ENCODE results near the gene TPI1.
"Not testable (repeated sequence)": the region's sequence is repeated elsewhere in the genome, so short reads cannot be mapped to it uniquely, and the experiment has no call there.

TPI1 gene

DNA sequence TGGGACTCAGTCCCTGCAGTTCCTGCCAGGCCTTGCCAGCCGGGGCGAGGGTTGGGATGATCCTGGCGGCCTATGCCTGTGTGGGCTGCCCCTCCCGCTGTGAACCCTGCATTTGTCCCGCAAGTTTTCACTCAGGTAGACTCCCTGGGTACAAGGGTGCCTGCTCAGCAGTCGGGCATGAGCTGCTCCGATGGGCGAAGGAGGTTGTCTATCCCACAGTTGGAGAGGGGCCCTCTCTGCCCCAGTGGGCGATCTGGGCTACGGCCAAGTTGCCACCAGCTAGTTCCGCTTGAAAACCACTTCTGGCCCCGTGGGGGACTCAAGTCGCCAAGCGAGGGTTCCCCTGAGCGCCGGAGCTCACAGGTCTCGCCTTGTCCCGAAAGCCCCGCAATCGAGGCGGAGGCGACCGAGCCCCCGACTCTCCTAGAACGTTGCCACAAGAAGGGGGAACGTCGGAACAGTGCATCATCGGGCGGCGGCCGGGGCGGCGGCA is 365 bp upstream of the TPI1 start:
- Histone ChIP-seq H3K27ac (ENCODE audit: low read depth, low read length, poor library complexity, severe bottlenecking) (peak overlapping the region; percentile 70), H3K9me2 (ENCODE audit: low read depth, low read length) (no peaks in the 10 kb centered on the region), H3K4me1 (ENCODE audit: insufficient read depth, low read length, severe bottlenecking) (peaks cover 46% of the 10 kb centered on the region), H3K4me3 (ENCODE audit: low read depth, low read length, poor library complexity, severe bottlenecking) (peak overlapping the region; percentile 91), H3F3A (ENCODE audit: insufficient read depth, low read length) (peaks cover 12% of the 10 kb centered on the region), H3K79me2 (ENCODE audit: insufficient read depth, low read length) (peaks cover 8% of the 10 kb centered on the region), H3K27me3 (ENCODE audit: insufficient read depth, low read length) (no peaks in the 10 kb centered on the region), H3K36me3 (ENCODE audit: insufficient read depth, low read length) (peaks cover 82% of the 10 kb centered on the region), H2AFZ (ENCODE audit: low read length) (no peak overlapping the region), H3K9me3 (ENCODE audit: low read length) (no peaks in the 10 kb centered on the region), H3K4me2 (ENCODE audit: low read length) (peak overlapping the region; percentile 99), H3K9ac (ENCODE audit: low read length) (peak overlapping the region; percentile 60; the same call in 1 of the 2 replicates), H4K20me1 (ENCODE audit: insufficient read depth, low read length) (peaks cover 3% of the 10 kb centered on the region; the same call in 1 of the 2 replicates)
- TF ChIP-seq, protein P1, sequence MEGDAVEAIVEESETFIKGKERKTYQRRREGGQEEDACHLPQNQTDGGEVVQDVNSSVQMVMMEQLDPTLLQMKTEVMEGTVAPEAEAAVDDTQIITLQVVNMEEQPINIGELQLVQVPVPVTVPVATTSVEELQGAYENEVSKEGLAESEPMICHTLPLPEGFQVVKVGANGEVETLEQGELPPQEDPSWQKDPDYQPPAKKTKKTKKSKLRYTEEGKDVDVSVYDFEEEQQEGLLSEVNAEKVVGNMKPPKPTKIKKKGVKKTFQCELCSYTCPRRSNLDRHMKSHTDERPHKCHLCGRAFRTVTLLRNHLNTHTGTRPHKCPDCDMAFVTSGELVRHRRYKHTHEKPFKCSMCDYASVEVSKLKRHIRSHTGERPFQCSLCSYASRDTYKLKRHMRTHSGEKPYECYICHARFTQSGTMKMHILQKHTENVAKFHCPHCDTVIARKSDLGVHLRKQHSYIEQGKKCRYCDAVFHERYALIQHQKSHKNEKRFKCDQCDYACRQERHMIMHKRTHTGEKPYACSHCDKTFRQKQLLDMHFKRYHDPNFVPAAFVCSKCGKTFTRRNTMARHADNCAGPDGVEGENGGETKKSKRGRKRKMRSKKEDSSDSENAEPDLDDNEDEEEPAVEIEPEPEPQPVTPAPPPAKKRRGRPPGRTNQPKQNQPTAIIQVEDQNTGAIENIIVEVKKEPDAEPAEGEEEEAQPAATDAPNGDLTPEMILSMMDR (IDR thresholded peaks at IDR 0.05; ENCODE audit: low read length) = no peak
- TF ChIP-seq EZH2 (IDR thresholded peaks at IDR 0.05; ENCODE audit: borderline replicate concordance, low read length) = no peak

DNA sequence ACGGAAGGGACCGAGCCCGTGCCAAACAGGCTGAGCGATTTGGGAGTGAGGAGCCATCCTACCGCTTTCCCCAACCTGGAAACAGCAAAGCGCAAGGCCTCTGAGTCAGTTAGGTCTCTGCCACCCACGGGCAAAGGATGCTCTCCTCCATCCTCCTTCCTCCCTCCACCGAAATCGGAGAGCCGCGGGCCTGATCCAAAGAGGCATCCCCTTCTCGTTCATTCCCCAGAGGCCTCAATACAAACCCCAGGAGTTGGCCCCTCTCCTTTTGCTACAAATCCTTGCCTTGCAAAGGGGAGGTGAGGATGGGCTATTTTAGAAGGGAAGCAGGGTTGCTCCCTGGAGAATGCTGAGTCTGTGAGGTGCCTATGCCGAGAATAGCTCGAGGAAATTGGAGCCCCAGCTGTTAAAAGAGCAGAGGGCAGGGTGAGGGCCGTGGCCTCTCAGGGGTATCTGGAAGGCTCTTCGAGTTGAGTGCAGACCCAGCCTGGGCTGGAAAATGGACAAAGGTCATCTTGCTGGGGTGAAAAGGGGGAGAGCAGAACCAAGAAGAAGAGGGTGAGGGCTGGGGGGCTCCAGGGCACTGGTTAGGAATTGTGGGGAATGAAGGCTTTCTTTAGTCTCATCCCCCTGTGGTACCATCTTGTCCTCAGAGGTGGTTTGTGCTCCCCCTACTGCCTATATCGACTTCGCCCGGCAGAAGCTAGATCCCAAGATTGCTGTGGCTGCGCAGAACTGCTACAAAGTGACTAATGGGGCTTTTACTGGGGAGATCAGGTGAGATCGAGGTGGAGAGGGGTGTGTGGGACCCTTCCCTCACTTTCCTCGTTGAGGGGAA is 1.1 kb downstream of the TPI1 start:
- peaks cover 56% of the 10 kb centered on the region for H3K4me1 ChIP-seq (ENCODE audit: insufficient read depth, low read length, severe bottlenecking)

DNA sequence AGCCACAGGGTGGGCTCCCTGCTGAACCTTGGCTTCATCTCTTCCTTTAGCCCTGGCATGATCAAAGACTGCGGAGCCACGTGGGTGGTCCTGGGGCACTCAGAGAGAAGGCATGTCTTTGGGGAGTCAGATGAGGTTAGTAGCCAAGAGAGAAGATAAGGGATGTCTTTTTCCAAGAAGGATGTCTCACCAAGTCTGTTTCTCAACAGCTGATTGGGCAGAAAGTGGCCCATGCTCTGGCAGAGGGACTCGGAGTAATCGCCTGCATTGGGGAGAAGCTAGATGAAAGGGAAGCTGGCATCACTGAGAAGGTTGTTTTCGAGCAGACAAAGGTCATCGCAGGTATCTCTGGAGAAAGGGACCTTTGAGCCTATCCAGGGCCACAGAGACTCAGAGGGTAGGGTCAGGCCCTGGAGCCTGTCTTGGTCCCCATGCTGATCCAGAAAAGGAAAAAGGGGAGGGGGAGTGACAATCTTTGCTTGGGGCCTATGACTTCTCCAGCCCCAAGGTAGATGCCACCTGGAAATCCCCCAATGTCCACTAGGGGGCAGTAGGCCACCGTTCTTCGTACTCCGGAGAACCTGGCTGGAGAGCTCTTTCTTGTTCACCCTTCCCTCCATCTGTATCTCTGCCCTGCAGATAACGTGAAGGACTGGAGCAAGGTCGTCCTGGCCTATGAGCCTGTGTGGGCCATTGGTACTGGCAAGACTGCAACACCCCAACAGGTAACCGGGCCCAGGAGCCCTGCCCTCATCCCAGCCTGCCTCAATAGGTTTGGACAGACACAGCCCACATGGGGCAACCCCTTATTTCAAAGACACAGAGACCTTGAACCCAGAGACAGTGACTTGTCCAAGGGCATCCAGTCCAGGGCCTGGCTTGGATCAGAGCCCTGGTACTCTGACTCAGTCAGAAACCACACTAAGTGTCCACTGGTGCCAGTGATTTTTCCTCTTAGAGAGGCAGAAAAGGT is 2.0 kb downstream of the TPI1 start:
- H3K9me3 ChIP-seq (ENCODE audit: low read length) = no peaks in the 10 kb centered on the region
- peaks cover 61% of the 10 kb centered on the region for H3K4me1 ChIP-seq (ENCODE audit: insufficient read depth, low read length, severe bottlenecking)
- peaks cover 3% of the 10 kb centered on the region; the same call in 1 of the 2 replicates for H4K20me1 ChIP-seq (ENCODE audit: insufficient read depth, low read length)
- H2AFZ ChIP-seq (ENCODE audit: low read length) = no peak overlapping the region
- peak overlapping the region; percentile 99 for H3K9ac ChIP-seq (ENCODE audit: low read length)
- H3K27ac ChIP-seq (ENCODE audit: low read depth, low read length, poor library complexity, severe bottlenecking) = peak overlapping the region; percentile 78
- TF ChIP-seq EZH2 (IDR thresholded peaks at IDR 0.05; ENCODE audit: borderline replicate concordance, low read length) = no peak
- TF ChIP-seq, protein P1 (IDR thresholded peaks at IDR 0.05; ENCODE audit: low read length) = peak; percentile 82
- peaks cover 8% of the 10 kb centered on the region for H3K79me2 ChIP-seq (ENCODE audit: insufficient read depth, low read length)
- H3F3A ChIP-seq (ENCODE audit: insufficient read depth, low read length) = peaks cover 13% of the 10 kb centered on the region
- peaks cover 64% of the 10 kb centered on the region for H3K36me3 ChIP-seq (ENCODE audit: insufficient read depth, low read length)
- H3K9me2 ChIP-seq (ENCODE audit: low read depth, low read length) = no peaks in the 10 kb centered on the region
- H3K4me3 ChIP-seq (ENCODE audit: low read depth, low read length, poor library complexity, severe bottlenecking) = peak overlapping the region; percentile 91
- peak overlapping the region; percentile 99 for H3K4me2 ChIP-seq (ENCODE audit: low read length)
- H3K27me3 ChIP-seq (ENCODE audit: insufficient read depth, low read length) = no peaks in the 10 kb centered on the region

More for the DNA sequence above, 1.1 kb downstream of the TPI1 start:
- peak overlapping the region; percentile 99 for H3K4me2 ChIP-seq (ENCODE audit: low read length)
- no peak overlapping the region for H2AFZ ChIP-seq (ENCODE audit: low read length)
- H3K27me3 ChIP-seq (ENCODE audit: insufficient read depth, low read length) = no peaks in the 10 kb centered on the region
- TF ChIP-seq, protein P1 (IDR thresholded peaks at IDR 0.05; ENCODE audit: low read length) = peak; percentile 48
- no peak for TF ChIP-seq EZH2 (IDR thresholded peaks at IDR 0.05; ENCODE audit: borderline replicate concordance, low read length)
- H4K20me1 ChIP-seq (ENCODE audit: insufficient read depth, low read length) = peaks cover 3% of the 10 kb centered on the region; the same call in 1 of the 2 replicates
- peaks cover 8% of the 10 kb centered on the region for H3K79me2 ChIP-seq (ENCODE audit: insufficient read depth, low read length)
- H3K4me3 ChIP-seq (ENCODE audit: low read depth, low read length, poor library complexity, severe bottlenecking) = peak overlapping the region; percentile 91
- H3K27ac ChIP-seq (ENCODE audit: low read depth, low read length, poor library complexity, severe bottlenecking) = peak overlapping the region; percentile 76
- peak overlapping the region; percentile 99 for H3K9ac ChIP-seq (ENCODE audit: low read length)
- peaks cover 13% of the 10 kb centered on the region for H3F3A ChIP-seq (ENCODE audit: insufficient read depth, low read length)
- peaks cover 71% of the 10 kb centered on the region for H3K36me3 ChIP-seq (ENCODE audit: insufficient read depth, low read length)
- no peaks in the 10 kb centered on the region for H3K9me3 ChIP-seq (ENCODE audit: low read length)
- H3K9me2 ChIP-seq (ENCODE audit: low read depth, low read length) = no peaks in the 10 kb centered on the region

DNA sequence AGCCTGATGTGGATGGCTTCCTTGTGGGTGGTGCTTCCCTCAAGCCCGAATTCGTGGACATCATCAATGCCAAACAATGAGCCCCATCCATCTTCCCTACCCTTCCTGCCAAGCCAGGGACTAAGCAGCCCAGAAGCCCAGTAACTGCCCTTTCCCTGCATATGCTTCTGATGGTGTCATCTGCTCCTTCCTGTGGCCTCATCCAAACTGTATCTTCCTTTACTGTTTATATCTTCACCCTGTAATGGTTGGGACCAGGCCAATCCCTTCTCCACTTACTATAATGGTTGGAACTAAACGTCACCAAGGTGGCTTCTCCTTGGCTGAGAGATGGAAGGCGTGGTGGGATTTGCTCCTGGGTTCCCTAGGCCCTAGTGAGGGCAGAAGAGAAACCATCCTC is 3.0 kb downstream of the TPI1 start:
- not testable (repeated sequence) for H3K9me3 ChIP-seq (ENCODE audit: low read length); H3K79me2 ChIP-seq (ENCODE audit: insufficient read depth, low read length); H2AFZ ChIP-seq (ENCODE audit: low read length); H3K27me3 ChIP-seq (ENCODE audit: insufficient read depth, low read length); H4K20me1 ChIP-seq (ENCODE audit: insufficient read depth, low read length); H3K4me3 ChIP-seq (ENCODE audit: low read depth, low read length, poor library complexity, severe bottlenecking); H3K9ac ChIP-seq (ENCODE audit: low read length); H3K9me2 ChIP-seq (ENCODE audit: low read depth, low read length)
- Histone ChIP-seq H3K36me3 (ENCODE audit: insufficient read depth, low read length) (peaks cover 64% of the 10 kb centered on the region), H3F3A (ENCODE audit: insufficient read depth, low read length) (peaks cover 13% of the 10 kb centered on the region), H3K27ac (ENCODE audit: low read depth, low read length, poor library complexity, severe bottlenecking) (peak overlapping the region; percentile 78), H3K4me1 (ENCODE audit: insufficient read depth, low read length, severe bottlenecking) (peaks cover 61% of the 10 kb centered on the region), H3K4me2 (ENCODE audit: low read length) (peak overlapping the region; percentile 99; the same call in 1 of the 2 replicates)

Data from OCI-LY1 (cell line).